GM18951 (cell line): ENCODE measurements around the gene SCNN1G.

Source experiments
- POLR2A ChIP-seq: IDR thresholded peaks from 4 replicates; pipeline ENCODE4 v1.6.1; 2011; ENCODE audit warnings: mild to moderate bottlenecking; ENCODE audit not compliant: insufficient read length, insufficient read depth; ENCODE audit errors: extremely low read depth
- in situ Hi-C: fragments of 300-500 bp; cut with MboI; formaldehyde crosslinking; loops from one replicate; pipeline ENCODE4 v1.12.0; 2022; ENCODE audit warnings: low sequenced_read_pairs, mixed read lengths, inconsistent platforms; ENCODE audit not compliant: unreplicated experiment

Gene SCNN1G

GRCh38 chr16:23145608-23146007, 36.9 kb upstream of the SCNN1G start:
- no peak for TF ChIP-seq POLR2A
- in situ Hi-C loops = no loop called here

- TF ChIP-seq POLR2A = no peak
- in situ Hi-C loops = no loop called here
Measured at GRCh38 chr16:23146877-23147601, 35.5 kb upstream of the SCNN1G start.

GRCh38 chr16:23147666-23148065, 34.9 kb upstream of the SCNN1G start:
- in situ Hi-C loops = no loop called here
- TF ChIP-seq POLR2A = no peak

GRCh38 chr16:23148166-23148512, 34.4 kb upstream of the SCNN1G start:
- no peak for TF ChIP-seq POLR2A
- in situ Hi-C loops = no loop called here

GRCh38 chr16:23148513-23149266, 33.9 kb upstream of the SCNN1G start:
- in situ Hi-C loops = no loop called here
- TF ChIP-seq POLR2A = no peak

- peak; percentile 68 for TF ChIP-seq POLR2A
- in situ Hi-C loops = no loop called here
Measured at GRCh38 chr16:23149267-23149992, 33.1 kb upstream of the SCNN1G start, which contains the start of gene USP31. Gene USP31, minus strand, starts transcription at chr16:23149452. Its CDS starts 182 bp downstream, at chr16:23149270.

GRCh38 chr16:23149993-23150364, 32.6 kb upstream of the SCNN1G start:
- in situ Hi-C loops = no loop called here
- TF ChIP-seq POLR2A = no peak

- in situ Hi-C loops = no loop called here
Measured at GRCh38 chr16:23152386-23153178, 30.0 kb upstream of the SCNN1G start.

GRCh38 chr16:23155445-23156049, 27.0 kb upstream of the SCNN1G start:
- TF ChIP-seq POLR2A = no peak
- in situ Hi-C loops = no loop called here

More at GRCh38 chr16:23152386-23153178, 30.0 kb upstream of the SCNN1G start:
- TF ChIP-seq POLR2A = no peak

- in situ Hi-C loops = no loop called here
- TF ChIP-seq POLR2A = no peak
Measured at GRCh38 chr16:23156110-23156509, 26.4 kb upstream of the SCNN1G start.

GRCh38 chr16:23156946-23157460, 25.5 kb upstream of the SCNN1G start:
- in situ Hi-C loops = no loop called here
- no peak for TF ChIP-seq POLR2A

GRCh38 chr16:23158114-23158513, 24.4 kb upstream of the SCNN1G start:
- TF ChIP-seq POLR2A = no peak
- in situ Hi-C loops = no loop called here
